ENCODE measurements around the gene SPEN.
"Not testable (repeated sequence)": the region's sequence is repeated elsewhere in the genome, so short reads cannot be mapped to it uniquely, and the experiment has no call there.

The SPEN gene

DNA sequence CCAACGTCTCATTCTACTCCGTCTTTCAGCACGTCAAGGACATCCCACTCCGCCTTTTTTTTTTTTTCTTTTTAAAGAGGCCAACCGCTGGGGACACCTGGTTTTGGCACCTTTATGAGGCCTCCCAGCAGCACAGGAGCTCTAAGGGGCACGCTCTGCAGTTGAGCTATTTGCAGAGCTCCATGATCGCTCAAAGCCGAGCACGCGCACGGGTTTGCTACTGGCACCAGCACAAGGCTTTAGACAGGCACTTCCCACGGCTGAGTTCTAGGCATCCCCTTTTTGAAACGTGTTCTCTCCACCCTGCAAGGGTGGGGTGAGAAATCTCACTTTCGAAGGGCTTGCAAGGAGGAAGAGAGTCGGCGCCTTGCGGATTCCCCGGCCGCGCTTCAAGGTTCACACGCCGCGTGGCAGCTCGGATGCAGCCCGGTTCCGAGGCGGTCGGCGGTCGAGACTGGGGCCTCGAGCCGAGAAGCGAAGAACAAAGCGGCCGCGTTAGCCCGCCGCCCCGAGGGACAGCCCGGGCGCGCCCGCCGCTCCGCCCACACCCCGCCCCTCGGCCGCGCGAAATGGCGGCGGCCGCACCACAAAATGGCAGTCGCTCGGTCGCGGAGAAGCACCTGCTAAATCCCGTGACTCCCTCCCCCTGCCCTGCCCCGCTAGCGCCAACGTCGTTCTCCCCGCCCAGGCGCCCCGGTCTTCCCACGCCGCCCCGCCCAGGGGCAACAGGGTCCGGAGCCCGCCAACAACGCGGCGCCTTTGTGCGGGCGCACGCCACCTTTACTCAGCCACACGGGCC lies 12.9 kb upstream of the SPEN start:
- peak; percentile 72 for DNase-seq (ENCODE audit: low read depth, low spot score)

DNA sequence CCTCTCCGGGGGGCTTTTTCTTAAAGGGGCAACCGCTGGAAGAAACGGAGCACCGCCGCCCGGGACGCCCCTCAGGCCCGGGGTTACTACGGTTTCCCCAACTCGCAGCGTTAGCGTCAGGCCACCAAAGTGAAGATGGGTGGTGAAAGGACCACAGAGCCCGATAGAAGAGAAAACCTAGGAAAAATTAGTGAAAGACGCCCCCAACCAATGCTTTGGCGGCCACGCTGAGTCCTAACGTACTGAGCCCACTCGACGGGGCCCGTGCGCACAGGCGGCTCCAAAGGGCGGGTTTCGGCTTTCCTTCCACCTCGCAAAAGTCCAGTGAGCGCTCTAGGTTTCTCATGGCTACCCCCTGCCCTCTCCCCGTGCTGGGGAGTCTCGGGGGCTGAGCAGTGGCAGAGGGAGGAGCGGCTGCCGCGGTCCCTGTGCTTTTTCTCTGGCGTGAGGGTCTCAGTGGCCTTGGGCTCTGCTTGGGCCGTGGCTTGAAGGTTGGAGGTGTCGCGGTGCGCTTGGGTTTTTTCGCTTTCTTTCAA lies 12.2 kb upstream of the SPEN start:
- no peak for DNase-seq (ENCODE audit: low read depth, low spot score)

DNA sequence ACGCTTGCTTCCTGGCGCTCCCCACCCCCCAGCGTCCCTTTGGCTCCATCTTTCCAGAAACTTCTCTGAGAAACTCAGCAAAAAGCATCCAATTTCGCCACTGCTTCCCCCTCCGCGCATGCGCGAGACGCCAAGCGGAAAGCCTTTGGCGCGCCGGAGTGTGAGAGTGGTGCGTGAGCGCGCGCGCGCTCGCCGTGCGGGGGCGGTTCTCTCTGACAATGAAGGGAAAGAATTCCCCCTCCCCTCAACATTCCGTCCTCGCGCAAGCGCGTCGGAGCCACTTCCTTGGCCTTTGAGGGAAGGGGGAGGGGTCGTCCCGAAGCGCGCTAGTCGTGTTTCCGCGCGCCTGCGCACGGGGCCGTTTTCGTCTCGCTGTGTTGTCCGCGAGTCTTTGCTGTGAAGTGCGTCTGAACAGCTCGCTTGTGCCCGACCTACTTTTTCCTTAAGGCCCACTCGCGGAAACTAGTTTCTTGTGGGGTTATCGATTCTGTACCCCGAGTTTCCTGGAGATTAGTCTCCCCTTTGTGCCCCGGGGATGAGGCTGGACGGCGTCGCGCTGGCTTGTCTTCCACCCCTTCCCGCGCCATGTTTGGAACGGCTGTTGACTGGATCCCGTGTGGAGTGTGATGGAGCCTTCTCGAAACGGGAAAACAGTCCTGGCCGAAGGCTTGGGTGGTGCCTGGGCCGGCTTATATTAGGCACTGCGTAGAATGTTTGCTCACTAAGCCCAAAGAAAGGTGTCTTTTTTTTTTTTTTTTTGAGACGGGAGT lies 11.6 kb upstream of the SPEN start:
- peak; percentile 97 for DNase-seq (ENCODE audit: low read depth, low spot score)

DNA sequence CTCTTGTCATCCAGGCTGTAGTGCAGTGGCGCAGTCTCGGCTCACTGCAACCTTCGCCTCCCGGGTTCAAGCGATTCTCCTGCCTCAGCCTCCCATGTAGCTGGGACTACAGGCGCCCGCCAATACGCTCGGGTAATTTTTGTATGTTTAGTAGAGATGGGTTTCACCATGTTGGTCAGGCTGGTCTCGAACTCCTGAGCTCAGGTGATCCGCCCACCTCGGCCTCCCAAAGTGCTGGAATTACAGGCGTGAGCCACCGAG lies 11.1 kb upstream of the SPEN start:
- not testable (repeated sequence) for DNase-seq (ENCODE audit: low read depth, low spot score)

DNA sequence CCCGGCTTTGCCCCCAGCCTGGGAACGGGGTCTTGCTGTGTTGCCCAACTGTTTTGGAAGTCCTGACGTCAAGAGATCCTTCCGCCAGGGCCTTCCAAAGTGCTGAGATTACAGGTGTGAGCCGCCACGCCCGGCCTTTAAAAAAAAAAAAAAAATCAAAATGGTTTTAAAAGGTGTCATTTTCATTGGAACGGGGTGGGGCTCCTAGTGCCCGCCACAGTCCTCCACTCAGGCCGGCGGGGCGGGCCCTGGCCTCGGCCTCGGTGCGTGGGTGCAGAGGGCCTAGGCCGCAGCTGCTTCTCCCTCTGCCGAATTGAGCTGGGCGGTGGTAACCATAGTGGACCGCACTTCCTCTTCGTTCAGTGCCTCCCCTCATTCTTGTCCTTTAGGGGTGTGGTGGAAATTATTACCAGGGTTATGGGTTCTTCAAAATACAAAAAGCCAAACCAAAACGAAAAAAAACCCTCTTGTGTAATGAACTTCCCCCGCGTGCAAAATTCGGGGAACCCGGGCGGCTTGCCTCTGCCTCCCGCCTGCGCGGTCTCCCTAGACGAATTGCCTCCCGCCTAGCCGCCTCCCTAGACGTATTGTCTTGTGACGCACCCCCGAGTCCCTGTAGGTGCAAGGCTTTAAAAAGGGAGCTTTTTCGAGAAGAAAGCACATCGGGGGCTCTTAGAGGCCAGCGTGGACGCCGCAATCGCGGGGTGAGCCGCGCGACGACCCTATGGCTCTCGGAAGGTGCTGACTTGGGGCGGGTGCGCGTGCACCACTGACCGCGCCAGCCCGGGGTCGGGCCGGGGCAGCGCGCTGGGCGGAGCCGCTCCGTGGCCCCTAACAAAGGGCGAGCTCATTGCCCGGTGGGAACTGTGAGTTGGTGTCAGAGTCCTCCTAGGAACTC lies 10.5 kb upstream of the SPEN start:
- no peak for DNase-seq (ENCODE audit: low read depth, low spot score)

DNA sequence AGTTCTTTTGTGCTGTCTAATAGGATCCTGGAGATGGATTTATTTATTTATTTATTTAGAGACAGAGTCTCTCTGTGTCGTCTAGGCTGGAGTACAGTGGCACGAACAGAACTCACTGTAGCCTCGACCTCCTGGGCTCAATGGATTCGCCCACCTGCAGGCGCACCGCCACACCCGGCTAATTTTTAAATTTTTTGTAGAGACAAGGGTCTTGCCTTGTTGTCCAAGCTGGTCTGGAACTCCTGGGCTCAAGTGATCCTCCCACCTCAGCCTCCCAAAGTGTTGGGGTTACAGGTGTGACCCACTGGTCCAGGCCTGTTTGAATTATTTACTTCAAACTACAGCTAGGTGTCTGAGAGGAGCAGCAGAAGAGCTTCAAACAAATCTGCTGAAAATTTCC lies 9.6 kb upstream of the SPEN start:
- DNase-seq (ENCODE audit: low read depth, low spot score): no peak

- no peak for DNase-seq (ENCODE audit: low read depth, low spot score)
Measured at GRCh38 chr1:15838721-15839120, 8.8 kb upstream of the SPEN start.

- no peak for DNase-seq (ENCODE audit: low read depth, low spot score)
Measured at GRCh38 chr1:15843826-15844572, 3.5 kb upstream of the SPEN start.

- DNase-seq (ENCODE audit: low read depth, low spot score): not testable (repeated sequence)
Measured at GRCh38 chr1:15846056-15846455, 1.5 kb upstream of the SPEN start.

GRCh38 chr1:15847893-15848142 lies 311 bp downstream of the SPEN start:
- DNase-seq (ENCODE audit: low read depth, low spot score): no peak

- no peak for DNase-seq (ENCODE audit: low read depth, low spot score)
Measured at GRCh38 chr1:15848143-15848928, 829 bp downstream of the SPEN start.

DNA sequence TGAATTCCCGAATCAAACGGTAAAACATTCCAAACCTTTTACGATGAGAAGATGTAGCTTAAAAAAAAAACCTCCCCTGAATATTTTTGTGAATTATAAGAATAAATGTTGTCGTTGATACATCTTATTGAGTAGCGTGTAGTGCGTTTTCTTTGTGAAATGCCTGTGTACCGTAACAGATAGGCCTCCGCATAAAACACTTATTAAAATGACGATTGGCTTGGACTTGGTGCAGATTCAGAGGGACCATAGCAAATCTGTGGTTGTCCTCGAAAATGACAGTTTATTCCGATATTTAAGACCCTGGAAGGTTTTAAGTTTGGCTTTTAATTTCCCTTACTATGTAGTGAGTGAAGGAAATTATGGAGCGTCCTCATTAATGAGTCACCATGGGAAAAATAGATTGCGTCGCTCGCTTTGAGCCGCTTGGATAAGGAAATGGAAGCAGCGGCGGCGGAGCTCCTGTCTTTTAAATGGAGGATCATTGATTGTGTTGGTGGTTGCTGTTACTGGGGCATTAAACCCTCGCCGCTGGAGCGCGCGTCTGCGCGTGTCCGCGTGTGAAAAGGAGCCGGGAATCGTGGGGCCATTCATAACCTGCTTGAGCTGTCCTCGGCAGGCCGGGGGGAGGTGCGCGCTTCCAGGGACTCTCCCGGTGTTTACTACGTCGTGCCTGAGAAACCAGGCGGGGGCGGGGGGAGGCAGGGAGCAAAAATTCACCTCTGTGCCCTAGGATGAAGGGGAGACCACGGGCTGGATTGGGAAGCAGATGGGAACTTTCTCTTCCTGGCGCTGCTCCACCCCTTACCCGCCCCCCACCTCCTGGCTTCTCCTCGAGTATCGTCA lies 1.6 kb downstream of the SPEN start:
- no peak for DNase-seq (ENCODE audit: low read depth, low spot score)

GRCh38 chr1:15849775-15850324 lies 2.3 kb downstream of the SPEN start:
- DNase-seq (ENCODE audit: low read depth, low spot score): no peak

DNA sequence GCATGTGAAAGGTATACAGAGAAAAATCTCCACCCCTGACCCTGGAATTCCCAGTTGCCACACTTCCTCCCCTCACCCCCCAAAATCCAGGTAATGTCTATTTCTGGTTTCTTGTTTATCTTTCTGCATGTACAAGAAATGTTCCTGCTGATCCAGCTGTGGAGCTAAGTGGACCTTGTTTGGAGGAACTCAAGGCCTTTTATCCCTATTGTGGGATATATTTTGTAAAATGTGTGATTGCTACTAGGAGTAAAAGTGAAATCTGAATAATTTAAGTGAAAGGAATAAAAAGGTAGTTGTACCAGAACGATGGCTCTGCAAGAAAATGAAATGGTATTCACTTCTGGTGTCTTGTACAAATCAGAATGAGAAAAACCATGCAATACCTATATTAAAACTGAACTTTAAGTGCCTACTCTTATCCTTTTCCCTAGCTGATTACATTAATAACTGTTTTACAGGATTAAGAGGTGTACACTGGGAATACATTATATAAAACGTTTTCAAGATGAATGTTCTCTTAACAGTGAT lies 3.0 kb downstream of the SPEN start:
- DNase-seq (ENCODE audit: low read depth, low spot score): no peak

- DNase-seq (ENCODE audit: low read depth, low spot score): no peak
Measured at GRCh38 chr1:15851210-15852035, 3.9 kb downstream of the SPEN start.

DNA sequence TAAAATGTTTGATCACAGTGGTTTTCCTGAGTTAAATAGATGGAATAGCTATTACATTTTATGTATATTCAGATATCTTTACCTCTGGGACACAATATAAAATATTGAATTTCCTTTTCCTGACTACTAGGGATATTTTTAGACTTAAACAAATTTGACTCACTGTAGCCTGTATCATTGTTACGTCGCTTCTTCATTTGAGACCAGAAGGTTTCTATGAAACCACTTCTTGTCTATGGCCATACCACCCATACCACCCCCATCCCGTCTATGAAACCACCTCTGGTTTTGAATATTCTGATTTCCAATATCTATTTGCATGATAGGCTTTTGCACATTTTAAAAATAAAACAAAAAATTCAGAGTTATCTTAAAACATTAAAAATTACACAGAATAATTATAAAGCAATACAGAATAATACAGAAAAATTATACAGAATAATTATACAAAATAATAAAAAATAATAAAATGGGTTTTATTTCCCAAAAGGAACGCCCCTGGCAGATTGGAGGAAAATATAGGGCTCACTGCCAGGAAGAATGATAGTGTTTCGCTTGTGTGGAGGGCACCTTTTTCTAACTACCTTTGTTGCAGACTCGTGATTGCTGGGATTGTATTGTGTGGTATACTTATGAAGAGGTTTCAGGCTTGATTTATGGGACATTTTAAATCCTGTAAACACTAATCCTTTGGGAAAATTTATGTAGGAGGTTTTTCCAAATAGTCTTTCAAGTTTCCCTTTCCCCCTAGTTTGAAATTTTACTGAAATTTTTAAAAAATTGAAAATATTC lies 4.7 kb downstream of the SPEN start:
- no peak for DNase-seq (ENCODE audit: low read depth, low spot score)

DNA sequence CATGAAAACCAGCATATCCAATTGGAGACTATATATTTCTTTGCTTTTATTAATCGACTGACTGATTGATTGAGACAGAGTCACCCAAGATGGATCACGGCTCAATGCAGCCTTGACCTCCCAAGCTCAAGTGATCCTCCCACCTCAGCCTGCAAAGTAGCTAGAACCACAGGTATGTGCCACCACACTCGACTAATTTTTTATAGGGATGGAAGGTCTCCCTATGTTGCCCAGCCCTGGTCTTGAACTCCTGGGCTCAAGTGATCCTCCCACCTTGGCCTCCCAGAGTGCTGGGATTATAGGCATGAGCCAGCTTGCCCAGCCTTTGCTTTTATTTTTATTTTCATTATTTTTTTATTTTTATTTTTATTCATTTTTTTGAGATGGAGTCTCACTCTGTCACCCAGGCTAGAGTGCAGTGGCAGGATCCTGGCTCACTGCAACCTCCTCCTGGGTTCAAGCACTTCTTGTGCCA lies 5.4 kb downstream of the SPEN start:
- no peak for DNase-seq (ENCODE audit: low read depth, low spot score)

DNA sequence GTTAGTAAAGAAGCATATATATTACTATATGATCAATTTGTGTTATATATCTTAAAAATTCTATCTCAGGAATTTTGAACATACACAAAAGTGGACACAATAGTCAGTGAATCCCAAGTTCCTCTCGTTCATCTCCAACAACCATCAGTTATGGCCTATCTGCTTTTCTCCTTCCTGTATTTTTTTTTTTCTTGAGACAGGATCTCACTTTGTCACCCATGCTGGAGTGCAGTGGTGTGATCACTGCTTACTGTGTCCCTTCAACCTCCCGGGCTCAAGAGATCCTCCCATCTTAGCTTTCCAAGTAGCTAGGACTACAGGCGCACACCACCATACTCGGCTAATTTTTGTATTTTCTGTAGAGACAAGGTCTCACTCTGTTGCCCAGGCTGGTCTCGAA lies 9.4 kb downstream of the SPEN start:
- no peak for DNase-seq (ENCODE audit: low read depth, low spot score)
